ENCODE results near the gene KIF9.
"Not testable (repeated sequence)": the region's sequence is repeated elsewhere in the genome, so short reads cannot be mapped to it uniquely, and the experiment has no call there.

KIF9 gene

GRCh38 chr3:47291754-47292420 lies 9.3 kb upstream of the KIF9 start:
- DNase-seq = not testable (repeated sequence)

GRCh38 chr3:47291158-47291753 lies 8.7 kb upstream of the KIF9 start:
- no peak for DNase-seq

GRCh38 chr3:47288966-47289910 lies 6.6 kb upstream of the KIF9 start:
- no peak for DNase-seq

DNA sequence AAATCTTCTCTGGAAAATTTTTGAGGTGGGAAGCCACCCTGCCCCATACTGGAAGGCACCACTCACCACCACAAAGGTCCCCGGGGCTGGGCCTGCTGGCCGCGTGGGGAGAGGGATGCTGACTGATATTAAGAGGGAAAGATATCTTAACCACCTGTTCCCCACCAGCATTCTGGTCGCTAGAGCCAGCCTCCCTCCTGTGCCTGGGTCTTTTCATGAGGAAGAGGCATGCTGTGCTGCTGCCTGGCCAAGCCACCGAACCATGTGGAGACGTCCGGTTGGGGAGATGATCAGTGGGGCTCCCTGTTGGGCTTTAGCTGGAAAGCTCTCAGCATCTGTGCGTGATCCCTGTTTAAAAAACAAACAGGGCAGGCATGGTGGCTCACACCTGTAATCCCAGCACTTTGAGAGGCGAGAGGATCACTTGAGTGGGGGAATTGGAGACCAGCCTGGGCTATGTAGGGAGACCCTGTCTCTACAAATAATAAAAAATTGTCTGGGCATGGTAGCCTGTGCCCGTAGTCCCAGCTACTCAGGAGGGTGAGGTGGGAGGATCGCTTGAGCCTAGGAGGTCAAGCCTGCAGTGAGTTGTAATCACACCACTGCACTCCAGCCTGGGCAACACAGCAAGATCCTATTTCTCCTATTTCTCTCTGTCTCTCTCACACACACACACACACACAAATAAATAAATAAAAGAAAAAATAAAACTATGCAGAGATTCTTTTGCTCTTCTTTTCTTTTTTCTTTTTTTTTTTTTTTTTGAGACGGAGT lies 1.2 kb upstream of the KIF9 start:
- DNase-seq = no peak

- no peak for DNase-seq
Observed at GRCh38 chr3:47283193-47283537, 566 bp upstream of the KIF9 start.

- DNase-seq = no peak
Observed at GRCh38 chr3:47280519-47280918, 2.1 kb downstream of the KIF9 start.

DNA sequence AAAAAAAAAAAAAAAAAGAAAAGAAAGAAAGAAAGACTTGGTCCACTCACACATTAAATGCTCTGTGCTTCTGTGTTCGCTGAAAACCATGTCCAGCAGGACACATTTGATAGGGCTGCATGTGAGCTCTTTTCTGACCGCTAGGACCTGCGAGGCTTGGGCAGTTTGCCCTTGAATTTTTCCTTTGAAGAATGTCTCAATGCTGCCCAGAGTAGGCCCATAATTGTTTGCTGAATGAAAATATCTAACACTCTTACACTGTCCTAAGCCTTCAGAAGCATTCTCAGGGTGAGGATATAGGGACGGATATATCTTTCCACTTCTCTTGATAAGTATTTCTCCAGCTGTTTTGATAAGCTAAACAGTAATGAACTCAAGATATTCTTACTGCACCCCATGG lies 6.0 kb downstream of the KIF9 start:
- DNase-seq = no peak

GRCh38 chr3:47274652-47275051 lies 7.9 kb downstream of the KIF9 start:
- DNase-seq = no peak

- no peak for DNase-seq
Observed at GRCh38 chr3:47273564-47273963, 9.0 kb downstream of the KIF9 start.

GRCh38 chr3:47270526-47270925 lies 12.1 kb downstream of the KIF9 start:
- no peak for DNase-seq

DNA sequence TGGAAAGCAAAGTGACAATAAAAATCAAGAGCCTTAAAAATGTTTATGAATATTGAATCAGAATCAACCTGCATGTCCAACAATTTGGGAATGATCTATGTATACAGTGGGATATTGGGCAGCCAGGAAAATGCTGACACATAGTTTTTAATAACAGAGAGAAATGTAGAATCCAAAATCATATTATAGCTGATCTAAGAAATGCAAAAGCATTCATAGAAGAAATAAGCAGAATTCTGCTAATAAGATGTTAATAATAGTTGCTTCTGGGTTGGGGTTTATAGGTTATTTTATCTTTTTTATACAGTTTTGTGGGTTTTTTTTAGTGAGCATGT lies 15.1 kb downstream of the KIF9 start:
- no peak for DNase-seq

DNA sequence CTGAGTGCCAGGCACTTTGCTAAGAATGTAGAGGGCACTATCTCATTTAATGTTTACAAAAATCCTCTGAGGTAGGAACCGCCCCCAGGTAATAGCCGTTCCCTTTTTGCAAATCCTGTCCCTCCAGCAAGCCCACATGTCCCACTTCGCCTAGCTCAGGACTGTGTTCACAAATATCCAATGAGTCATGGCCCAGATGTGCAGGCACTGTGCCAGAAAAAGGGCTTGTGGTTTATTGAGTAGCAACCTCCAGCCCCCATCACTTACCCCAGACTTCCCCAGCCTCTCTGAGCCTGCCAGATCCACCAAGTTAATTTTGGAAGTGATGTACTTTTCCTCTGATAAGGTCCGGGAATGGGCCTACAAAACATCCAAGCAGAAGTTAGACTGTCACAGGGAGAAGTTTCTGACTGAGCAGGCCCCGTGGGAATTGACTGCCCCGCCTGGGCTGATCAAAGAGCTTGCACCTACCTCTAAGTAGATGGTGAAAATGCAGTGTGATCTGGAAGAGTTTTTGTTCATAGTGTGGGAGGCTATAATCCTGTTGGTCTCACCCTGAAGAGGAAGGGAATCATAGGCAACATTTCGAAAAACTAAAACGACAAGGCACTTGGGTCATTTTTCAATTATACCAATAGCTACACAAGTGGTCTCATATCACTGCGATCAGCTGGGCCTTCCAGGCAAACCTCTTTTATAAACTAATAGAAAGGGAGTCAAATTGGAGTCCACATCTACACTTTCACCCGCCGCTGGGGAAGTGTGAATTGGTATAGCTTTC lies 15.7 kb downstream of the KIF9 start:
- no peak for DNase-seq

DNA sequence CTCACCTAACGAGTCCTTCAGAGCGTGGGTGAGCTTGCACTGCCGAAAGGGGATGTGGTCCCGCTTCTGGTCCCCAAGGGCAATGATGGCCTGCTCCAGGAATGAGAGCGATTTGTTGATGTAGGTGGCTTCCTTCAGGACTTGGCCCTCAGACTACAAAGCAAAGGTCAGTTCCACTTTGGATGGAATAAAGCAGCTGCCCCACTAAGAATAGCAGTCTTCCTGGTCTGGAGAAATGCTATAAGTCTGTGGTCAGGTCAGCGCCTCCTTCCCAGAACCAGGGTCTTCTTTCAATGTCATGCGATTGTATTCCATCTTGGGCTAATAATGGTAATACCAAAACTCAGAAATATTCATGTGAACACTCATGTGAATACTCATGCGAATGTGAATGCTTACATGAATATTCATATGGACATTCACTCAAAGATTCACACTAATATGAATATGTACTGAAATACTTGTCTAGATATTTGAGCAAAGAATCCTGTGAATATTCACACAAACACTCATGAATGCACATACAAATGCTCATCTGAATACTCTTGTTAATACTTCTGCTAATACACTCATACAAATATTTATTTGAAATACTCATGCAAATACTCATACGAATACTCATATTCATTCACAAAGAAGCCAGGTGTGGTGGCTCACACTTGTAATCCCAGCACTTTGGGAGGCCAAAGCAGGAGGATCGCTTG lies 16.7 kb downstream of the KIF9 start:
- no peak for DNase-seq

GRCh38 chr3:47265008-47265407 lies 17.6 kb downstream of the KIF9 start:
- DNase-seq = no peak

- no peak for DNase-seq
Observed at GRCh38 chr3:47261301-47261700, 21.3 kb downstream of the KIF9 start.

DNA sequence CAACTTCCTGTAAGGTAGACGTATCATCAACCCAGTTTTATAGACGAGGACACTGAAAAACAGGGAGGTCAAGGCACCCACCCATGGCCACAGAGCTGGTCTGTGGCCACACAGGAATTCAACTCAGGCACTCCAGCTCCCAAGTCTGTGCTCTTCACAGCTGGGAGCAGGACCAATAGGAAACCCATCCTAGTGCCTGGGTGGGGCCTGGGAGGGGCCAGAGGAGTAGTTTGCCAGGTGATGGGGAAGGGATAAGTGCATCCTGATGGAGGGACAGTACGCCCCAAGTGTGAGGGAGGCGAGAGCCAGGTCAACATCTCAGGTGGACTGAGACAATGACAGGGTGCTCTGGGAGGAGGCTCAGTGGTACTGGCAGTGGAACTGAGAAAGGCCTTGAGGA lies 22.0 kb downstream of the KIF9 start:
- no peak for DNase-seq

DNA sequence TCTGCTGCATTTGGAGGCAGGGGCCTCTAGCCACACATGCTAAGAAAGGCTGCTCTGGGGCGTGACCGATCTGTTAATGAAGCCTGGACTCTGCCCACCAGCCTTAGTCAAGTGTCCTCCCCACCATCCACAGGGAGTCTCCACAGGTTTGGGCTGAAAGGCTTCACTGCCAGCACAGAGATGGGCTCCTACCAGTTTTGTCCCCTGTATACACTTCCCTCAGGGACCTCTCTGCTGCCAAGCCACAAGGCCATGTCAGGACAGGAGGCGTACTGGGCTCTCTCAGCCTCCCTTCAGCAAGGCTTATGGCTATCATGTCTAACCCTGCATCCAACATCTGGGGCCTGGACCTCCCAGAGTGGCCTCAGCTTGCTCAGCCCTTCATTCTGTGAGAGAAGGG lies 23.5 kb downstream of the KIF9 start:
- DNase-seq = no peak

DNA sequence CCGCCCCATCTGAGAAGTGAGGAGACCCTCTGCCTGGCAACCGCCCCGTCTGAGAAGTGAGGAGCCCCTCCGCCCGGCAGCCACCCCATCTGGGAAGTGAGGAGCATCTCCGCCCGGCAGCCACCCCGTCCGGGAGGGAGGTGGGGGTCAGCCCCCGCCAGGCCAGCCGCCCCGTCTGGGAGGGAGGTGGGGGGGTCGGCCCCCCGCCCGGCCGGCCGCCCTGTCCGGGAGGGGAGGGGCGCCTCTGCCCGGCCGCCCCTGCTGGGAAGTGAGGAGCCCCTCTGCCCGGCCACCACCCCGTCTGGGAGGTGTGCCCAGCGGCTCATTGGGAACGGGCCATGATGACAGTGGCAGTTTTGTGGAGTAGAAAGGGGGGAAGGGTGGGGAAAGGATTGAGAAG lies 26.3 kb downstream of the KIF9 start:
- DNase-seq = not testable (repeated sequence)

DNA sequence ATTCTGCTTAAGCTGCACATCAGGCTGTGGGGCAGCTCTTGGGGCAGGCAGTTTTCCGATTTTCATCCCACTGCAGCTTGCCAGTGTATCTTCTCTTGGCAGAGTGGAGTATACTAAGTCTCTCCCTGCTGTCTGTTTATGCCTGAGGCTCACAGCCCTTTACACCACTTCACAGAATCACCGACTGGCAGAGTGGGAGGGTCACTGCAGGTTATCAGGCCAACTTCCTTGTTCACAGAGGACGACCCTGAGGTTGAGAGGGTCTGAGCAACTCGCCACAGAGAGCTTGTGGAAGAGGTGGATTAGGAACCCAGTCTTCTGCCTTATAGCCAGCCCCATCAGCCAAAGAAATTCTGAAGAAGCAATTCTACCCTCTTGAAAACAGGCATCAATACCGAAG lies 30.9 kb downstream of the KIF9 start:
- no peak for DNase-seq

- not testable (repeated sequence) for DNase-seq
Observed at GRCh38 chr3:47251085-47251484, 31.5 kb downstream of the KIF9 start.

DNA sequence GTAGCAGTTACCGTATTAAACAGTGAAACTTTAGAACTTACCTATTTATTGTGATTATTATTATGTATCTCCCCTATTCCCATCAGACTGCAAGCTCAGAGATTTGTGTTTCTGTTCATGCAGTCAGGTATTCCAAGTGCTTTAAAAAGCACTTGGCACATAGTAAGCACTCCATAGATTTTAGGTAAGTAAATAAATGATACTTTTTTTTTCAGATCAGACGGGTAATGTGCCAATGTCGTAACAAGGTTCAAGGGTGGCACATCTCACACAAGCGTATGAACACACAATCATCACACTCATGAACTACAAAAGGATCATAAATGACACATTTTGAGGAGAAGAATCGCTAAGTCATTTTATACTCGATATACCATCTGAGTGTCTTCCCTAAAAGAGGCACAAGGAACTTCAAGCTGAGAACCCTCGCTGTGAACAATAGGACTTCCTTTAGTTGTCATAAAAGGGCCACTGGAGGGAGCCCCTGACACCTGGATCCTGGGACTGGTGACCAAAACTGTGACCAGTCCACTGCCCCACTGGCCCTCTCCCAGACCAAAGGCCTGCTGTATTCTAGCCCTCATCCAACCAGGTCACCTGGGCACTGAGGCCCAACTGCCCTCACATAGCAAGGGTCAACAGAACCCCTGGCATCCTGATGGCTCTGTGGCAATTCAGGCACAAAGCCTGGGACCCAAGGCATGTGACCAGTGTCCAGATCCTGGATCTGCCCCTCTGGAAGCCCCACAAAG lies 32.1 kb downstream of the KIF9 start:
- DNase-seq = peak; percentile 4
